Brain pericyte (primary cell): Measurements from ENCODE around the gene ERICH6.

ENCODE experiments used
- DNase-seq: peaks from one replicate; pipeline ENCODE4 v3.0.0-alpha.2; 2012; ENCODE audit warnings: low read depth, low spot score

Gene ERICH6

DNA sequence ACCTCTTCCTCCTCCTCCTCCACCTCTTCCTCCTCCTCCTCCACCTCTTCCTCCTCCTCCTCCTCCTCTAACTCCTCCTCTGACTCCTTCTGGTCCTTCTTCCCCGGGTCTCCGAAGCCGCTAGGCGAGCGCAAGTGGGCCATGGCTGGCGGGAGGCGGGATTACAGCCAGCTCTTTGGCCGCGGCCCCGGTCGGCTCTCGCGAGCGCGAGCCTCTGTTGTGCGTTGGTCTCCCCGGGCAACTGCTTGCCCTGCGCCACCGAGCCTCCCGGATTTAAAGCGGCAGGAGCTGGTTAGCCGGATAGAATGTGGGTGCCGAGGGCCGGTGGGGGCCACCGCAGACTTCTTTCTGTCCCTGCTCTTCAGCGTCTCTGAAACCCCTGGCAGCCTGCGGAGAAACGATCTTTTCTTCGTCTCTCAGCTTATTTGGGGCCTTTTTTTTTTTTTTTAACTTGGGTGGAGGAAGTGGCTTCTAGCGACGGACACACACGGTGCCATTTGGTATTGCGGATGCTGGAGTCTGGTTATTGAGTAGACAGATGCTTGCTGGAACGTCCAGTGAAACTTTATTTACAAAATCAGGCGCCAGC, at the start of gene ERICH6:
Gene ERICH6, minus strand, starts transcription at position 165 of the 589 bp plus-strand sequence. Its CDS starts 22 bp downstream, at position 143.
- DNase-seq = peak; percentile 68

GRCh38 chr3:150751781-150752263, 48.1 kb upstream of the ERICH6 start:
- no peak for DNase-seq

DNA sequence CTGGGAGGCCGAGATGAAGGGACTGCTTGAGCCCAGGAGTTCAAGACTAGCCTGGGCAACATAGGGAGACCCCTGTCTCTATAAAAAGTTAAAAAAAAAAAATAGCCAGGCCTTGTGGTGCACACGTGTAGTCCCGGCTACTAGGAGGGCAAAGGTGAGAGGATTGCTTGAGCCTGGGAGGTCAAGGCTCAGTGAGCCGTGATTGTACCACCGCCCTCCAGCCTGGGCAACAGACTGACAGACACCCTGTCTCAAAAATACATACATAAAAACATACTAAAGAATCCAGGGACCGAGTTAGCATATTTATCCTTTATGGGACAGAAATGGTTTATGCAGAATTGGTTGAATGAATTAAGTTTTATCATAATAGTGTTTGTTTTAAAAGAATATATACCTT, 45.5 kb upstream of the ERICH6 start:
- DNase-seq = no peak

GRCh38 chr3:150748684-150749047, 44.9 kb upstream of the ERICH6 start:
- DNase-seq = no peak

DNA sequence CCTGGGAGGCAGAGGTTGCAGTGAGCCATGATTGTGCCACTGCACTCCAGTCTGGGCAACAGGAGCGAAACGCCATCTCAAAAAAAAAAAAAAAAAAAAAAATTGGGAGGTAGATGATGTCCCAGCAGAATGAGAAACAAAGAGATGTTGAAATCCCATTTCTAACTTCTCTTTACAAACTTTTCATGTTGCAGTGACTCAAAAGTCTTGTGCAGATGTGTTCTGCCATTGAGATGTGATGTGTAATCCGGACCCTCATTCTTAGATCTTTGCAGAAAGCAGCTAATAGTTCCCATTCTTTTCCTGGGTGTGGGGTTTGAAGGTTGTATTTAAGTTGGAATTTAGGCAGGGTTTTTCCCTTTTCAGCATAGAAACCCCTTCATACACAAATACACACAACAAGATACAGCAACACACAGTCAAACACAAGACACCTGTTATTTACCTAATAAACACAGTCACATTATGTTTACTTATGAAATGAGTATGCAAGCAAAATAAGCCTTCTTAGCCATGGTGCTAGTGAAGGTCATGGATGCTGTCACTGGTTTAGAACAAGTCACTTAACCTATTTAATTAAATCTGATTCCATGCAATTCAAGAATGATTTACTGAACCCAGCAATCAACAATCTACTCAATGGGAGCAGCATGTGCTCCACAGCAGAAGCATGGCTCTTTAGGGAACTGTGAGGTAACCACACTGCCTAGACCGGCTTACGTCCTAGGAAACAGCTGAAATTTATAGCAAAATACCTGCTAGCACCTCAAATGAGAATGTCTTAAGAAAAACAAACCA, 44.4 kb upstream of the ERICH6 start:
- no peak for DNase-seq

- no peak for DNase-seq
Measured at GRCh38 chr3:150746791-150747590, 43.3 kb upstream of the ERICH6 start.

DNA sequence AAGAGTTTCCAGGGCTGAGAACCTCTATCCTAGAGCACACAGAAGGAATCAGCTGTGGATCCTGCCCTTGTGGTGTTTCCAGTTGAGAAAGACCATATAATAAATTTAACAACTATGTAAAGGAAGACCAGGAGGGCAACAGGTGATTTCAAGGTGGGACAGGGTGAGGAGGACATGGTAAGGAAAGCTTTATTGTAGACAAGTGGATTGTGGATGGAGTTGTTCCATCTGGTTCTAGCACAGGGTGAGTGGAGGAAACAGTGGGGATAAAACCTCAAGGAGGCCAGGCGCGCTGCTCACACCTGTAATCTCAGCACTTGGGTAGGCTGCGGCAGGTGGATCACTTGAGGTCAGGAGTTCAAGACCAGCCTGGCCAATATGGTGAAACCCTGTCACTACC, 42.1 kb upstream of the ERICH6 start:
- no peak for DNase-seq

GRCh38 chr3:150744919-150745211, 41.1 kb upstream of the ERICH6 start:
- DNase-seq = no peak

GRCh38 chr3:150744041-150744918, 40.6 kb upstream of the ERICH6 start:
- no peak for DNase-seq

DNA sequence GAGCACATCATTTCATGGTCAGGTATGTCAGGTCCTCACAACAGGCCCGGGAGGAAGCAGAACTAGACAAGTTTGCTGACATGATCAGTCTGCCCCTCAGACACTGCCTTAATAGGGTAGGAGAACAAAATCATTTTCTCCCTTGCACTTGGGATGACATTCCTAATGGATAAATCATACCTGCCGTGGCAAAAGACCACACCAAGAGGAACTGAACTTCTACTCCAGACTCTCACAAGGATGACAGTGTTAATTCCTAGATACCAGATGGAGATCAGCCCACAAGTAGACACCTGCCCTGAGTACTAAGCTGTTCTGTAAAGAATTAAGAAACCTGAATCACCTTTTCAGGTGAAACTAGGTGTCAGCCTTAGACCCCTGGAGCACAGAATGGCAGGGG, 39.8 kb upstream of the ERICH6 start:
- DNase-seq = no peak

DNA sequence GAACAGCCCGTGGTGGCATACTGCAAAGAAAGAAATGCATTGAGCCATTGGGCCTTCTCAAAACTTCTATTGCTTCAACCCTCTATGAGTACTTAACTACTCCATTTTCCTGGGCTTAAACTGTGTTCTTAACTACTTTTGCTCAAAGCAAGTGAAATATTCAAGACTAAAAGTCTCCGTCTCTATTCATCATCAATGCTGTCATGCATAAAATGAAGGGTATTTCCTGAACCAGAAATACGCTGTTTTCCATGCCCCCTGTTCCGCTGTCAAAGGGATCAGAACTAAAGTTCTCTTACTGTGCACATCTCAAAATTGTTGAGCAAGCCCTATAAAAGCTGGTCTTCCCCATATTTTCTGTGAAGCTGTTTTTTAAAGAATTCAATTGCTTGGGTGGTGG, 39.0 kb upstream of the ERICH6 start:
- no peak for DNase-seq

- no peak for DNase-seq
Measured at GRCh38 chr3:150742141-150742523, 38.4 kb upstream of the ERICH6 start.

DNA sequence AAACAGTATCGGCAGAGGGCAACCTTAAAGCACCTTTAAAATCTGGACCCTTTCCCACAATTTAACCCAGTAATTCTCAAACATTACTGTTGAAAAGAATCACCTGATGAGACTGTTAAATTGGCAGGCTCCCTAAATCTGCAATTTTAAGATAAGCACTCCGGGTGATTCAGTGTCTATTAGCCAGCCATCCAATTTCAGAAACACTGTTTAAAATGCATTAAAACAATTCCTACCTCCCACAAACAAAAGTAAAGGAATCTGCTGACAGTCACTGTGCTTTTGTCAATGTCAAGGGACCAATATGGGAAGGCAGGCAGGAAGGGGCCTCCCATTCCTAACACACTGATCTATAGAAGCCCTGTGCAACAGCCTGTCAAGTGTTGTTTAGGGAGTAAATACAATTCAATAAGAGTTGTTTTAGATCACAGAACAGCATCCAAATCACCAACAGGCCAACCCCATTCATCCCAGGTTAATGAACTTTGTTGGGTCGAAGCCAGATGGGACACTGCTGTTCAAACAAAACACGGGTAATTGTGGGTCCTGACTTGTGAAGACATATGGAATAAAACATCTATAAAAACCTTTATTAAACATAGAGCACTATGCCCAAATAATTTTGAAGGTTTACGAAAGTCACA, 37.9 kb upstream of the ERICH6 start:
- DNase-seq = no peak

GRCh38 chr3:150740733-150741496, 37.2 kb upstream of the ERICH6 start:
- no peak for DNase-seq

DNA sequence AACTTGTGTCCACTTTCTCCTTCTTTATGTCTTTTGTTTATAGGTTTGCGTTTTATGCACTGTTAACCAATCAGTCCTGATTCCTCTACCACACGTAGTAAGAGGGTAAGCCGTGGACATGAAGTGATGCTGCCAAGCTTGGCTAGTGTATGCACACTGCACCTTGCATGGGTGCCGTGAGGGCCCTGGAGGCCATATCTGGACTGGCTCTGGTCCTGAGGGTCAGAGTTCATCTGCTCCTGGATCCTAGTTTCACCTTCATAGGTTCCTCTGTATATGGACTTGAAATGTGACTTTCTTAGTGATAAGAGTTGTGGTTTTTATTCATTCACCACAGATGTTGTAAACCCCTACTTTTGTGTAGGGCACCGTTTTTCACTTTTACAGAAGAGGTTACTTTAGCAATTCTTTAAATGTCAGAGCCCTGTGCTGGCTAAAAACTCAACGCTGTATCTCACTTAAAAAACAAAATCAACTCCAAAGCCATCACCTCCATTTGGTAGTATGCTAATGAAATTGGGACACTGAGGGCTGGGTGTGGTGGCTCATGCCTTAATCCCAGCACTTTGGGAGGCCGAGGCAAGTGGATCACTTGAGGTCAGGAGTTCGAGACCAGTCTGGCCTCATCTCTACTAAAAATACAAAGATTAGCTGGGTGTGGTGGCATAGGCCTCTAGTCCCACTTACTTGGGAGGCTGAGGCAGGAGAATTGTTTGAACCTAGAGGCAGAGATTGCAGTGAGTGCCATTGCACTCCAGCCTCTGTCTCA, 36.3 kb upstream of the ERICH6 start:
- DNase-seq = no peak

GRCh38 chr3:150739200-150739863, 35.6 kb upstream of the ERICH6 start:
- no peak for DNase-seq

- no peak for DNase-seq
Measured at GRCh38 chr3:150738688-150739087, 35.0 kb upstream of the ERICH6 start.

GRCh38 chr3:150737874-150738679, 34.4 kb upstream of the ERICH6 start:
- DNase-seq = no peak
